ENCODE results near the gene ZNF497. TPM values are rescaled to one million over a fixed set of nuclear protein-coding genes. Genes with fewer than 3 reads are reported as not detected.

Gene ZNF497
- total and polyA plus RNA-seq, 9 of the 15 experiments (the other 6 are each of a cell fraction or from before 2014, with no cell fraction given): 0.06 to 0.98 (median 0.44) TPM; not detected in 1

GRCh38 chr19:58395220-58395978 is 32.8 kb upstream of the ZNF497 start, which contains the start of gene RNF225 (continued):
- TF ChIP-seq, protein P1, sequence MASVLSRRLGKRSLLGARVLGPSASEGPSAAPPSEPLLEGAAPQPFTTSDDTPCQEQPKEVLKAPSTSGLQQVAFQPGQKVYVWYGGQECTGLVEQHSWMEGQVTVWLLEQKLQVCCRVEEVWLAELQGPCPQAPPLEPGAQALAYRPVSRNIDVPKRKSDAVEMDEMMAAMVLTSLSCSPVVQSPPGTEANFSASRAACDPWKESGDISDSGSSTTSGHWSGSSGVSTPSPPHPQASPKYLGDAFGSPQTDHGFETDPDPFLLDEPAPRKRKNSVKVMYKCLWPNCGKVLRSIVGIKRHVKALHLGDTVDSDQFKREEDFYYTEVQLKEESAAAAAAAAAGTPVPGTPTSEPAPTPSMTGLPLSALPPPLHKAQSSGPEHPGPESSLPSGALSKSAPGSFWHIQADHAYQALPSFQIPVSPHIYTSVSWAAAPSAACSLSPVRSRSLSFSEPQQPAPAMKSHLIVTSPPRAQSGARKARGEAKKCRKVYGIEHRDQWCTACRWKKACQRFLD (CRISPR knock-in tag; IDR thresholded peaks at IDR 0.05): no peak
- TF ChIP-seq POLR2A (conservative IDR thresholded peaks at IDR 0.05) (peak; percentile 83), ZNF644 (tag; IDR thresholded peaks at IDR 0.05; ENCODE audit: low read depth) (no peak), ZNF277 (CRISPR knock-in tag; IDR thresholded peaks at IDR 0.05; ENCODE audit: borderline replicate concordance) (no peak), OTX1 (CRISPR knock-in tag; IDR thresholded peaks at IDR 0.05) (no peak), ZNF212 (CRISPR knock-in tag; IDR thresholded peaks at IDR 0.05) (no peak), ZNF408 (CRISPR knock-in tag; IDR thresholded peaks at IDR 0.05; ENCODE audit: low read depth) (no peak), TEAD1 (CRISPR knock-in tag; IDR thresholded peaks at IDR 0.05) (no peak), NCOA6 (IDR thresholded peaks at IDR 0.05) (no peak), ZNF217 (CRISPR knock-in tag; IDR thresholded peaks at IDR 0.05) (no peak), SMAD3 (CRISPR knock-in tag; conservative IDR thresholded peaks at IDR 0.05) (0 out of 2 replicates have a peak, but pooled peaks have one; percentile 2), ZFP36 (IDR thresholded peaks at IDR 0.05; ENCODE audit: low read depth, low read length, partially characterized antibody) (no peak), CAMTA2 (CRISPR knock-in tag; conservative IDR thresholded peaks at IDR 0.05) (peak; percentile 83; the same call in 1 of the 2 replicates), CBX5 (IDR thresholded peaks at IDR 0.05; ENCODE audit: borderline replicate concordance, low read depth) (no peak), NRF1 (conservative IDR thresholded peaks at IDR 0.05 in 1 of 2, IDR thresholded peaks at IDR 0.05 in 1 of 2) (no peak), PTBP1 (IDR thresholded peaks at IDR 0.05; ENCODE audit: low read depth, low read length) (0 out of 2 replicates have a peak, but pooled peaks have one; percentile 12), HDGF (IDR thresholded peaks at IDR 0.05) (no peak), NCOA1 (IDR thresholded peaks at IDR 0.05; ENCODE audit: low read depth) (no peak), POLR2AphosphoS2 (IDR thresholded peaks at IDR 0.05; ENCODE audit: low read length) (peak; percentile 96), HDAC1 (IDR thresholded peaks at IDR 0.05) (no peak), ARID1B (IDR thresholded peaks at IDR 0.05) (no peak)
- TF ChIP-seq, protein P2, sequence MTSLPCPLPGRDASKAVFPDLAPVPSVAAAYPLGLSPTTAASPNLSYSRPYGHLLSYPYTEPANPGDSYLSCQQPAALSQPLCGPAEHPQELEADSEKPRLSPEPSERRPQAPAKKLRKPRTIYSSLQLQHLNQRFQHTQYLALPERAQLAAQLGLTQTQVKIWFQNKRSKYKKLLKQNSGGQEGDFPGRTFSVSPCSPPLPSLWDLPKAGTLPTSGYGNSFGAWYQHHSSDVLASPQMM (CRISPR knock-in tag; IDR thresholded peaks at IDR 0.05): no peak
- TF ChIP-seq, protein P3, sequence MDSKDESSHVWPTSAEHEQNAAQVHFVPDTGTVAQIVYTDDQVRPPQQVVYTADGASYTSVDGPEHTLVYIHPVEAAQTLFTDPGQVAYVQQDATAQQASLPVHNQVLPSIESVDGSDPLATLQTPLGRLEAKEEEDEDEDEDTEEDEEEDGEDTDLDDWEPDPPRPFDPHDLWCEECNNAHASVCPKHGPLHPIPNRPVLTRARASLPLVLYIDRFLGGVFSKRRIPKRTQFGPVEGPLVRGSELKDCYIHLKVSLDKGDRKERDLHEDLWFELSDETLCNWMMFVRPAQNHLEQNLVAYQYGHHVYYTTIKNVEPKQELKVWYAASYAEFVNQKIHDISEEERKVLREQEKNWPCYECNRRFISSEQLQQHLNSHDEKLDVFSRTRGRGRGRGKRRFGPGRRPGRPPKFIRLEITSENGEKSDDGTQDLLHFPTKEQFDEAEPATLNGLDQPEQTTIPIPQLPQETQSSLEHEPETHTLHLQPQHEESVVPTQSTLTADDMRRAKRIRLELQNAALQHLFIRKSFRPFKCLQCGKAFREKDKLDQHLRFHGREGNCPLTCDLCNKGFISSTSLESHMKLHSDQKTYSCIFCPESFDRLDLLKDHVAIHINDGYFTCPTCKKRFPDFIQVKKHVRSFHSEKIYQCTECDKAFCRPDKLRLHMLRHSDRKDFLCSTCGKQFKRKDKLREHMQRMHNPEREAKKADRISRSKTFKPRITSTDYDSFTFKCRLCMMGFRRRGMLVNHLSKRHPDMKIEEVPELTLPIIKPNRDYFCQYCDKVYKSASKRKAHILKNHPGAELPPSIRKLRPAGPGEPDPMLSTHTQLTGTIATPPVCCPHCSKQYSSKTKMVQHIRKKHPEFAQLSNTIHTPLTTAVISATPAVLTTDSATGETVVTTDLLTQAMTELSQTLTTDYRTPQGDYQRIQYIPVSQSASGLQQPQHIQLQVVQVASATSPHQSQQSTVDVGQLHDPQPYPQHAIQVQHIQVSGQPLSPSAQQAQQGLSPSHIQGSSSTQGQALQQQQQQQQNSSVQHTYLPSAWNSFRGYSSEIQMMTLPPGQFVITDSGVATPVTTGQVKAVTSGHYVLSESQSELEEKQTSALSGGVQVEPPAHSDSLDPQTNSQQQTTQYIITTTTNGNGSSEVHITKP (IDR thresholded peaks at IDR 0.05; ENCODE audit: partially characterized antibody): peak; percentile 65

Measured in K562 (cell line).